ENCODE data around the gene ROR2.

The ROR2 gene

GRCh38 chr9:91948597-91949391 is 1.2 kb downstream of the ROR2 start:
- DNase-seq: peak; percentile 73

GRCh38 chr9:91948101-91948596 is 1.9 kb downstream of the ROR2 start:
- no peak for DNase-seq

DNA sequence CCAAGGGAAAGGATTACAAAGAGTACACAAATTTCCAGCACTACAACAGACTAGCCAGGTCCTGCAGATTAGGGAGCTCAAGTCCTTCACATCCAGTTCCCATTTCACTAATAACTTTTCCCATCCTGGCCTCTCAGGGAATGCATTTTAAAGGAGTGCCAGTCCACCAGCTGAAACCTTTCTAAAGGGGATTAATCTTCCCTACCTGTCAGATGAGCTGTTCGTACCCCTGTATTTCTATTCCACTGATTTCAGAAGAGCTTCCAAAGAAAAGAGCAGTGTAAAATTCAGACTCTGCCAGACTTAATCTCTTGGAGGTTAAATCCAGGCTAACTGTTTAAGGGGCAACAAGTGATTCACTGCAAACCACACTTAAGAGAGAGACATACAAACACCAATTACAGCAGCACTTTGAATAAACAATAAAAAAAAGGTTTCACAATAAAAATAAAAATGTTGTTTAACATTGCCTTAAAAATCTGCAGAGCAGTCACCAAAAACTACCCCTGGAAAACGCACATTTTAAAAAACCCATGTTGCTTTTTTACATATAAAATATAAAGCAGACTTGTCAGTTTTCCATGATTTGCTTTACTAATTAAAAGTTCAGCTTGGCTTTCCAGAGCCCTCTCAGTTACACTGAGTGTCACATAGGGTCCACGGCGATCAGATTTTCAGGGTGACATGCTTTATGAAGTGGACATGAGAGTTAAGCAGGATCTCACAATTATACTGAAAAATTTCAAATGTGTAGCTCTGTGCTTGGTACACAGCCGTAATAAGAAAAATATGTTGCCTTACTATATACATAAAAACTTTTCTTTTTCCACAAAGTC is 3.2 kb downstream of the ROR2 start:
- DNase-seq: no peak

DNA sequence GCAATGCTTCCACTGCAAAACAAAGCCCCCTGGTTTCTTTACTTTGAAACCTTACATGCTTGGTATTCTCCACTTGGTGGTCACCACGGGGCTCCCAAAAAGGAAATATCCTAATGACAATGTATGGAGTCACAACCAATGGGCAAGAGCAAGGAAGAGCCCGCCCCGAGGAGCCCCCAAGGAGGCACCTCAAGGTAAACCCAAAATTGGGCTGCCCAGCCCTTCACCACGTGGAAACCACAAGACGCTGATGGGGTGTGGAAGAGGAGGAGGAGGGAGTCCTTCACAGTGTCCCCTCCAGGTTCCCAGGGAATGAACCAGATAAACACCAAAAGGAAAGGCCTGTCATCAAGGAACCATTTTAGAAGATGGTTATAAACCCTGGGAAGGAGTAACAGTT is 3.8 kb downstream of the ROR2 start:
- no peak for DNase-seq

- DNase-seq: no peak
Measured at GRCh38 chr9:91945277-91946085, 4.5 kb downstream of the ROR2 start.

DNA sequence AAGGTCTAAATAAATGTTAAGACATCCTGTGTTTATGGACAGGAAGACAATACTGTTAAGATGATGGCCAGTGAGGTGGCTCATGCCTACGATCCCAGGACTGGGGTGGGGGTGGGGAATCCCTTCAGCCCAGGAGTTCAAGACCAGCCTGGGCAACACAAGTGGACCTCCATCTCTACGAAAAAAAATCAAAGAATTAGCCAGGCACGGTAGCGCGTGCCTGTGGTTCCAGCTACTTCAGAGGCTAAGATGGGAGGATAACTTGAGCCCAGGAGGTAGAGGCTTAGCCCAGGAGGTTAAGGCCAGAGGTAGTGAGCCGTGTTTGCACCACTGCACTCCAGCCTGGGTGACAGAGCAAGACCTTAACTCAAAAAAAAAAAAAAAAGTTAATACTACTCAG is 5.3 kb downstream of the ROR2 start:
- no peak for DNase-seq

DNA sequence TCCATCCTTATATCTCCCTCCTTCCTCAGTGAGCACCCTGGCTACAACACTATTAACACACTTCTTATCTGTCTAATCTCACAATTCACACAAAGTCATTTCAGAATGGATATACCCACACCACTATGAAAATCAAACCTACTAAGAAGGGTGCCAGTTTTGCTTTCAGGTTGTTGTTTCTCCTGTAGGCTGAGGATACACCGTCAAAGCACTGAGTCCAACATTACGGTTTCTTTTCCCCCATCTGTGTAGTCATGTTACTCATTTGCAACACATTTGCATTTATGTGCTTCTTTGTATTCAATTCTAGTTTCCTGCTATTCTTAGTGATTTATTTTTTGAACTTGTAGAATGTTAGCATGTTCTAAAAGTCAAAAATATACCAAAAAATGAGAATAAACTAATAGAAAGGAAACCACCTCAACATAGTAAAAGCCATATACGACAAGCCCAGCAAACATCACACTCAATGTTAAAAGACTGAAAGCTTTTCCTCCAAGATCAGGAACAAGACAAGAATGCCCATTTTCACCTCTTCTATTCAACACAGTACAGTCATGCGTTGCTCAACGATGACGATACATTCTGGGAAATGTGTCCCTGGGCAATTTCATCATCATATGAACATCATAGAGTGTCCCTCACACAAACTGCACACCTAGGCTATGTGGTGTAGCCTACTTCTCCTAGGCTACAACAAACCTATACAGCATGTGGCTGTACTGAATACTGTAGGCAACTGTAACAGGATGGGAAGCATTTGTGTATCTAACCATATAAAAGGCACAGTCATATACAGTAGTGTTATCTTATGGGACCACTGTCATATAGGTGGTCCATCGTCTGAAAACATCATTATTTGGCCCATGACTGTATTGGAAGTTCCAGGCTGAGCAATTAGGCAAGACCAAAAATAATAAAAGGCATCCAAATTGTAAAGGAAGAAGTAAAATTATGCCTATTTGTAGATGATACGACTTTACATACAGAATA is 6.3 kb downstream of the ROR2 start:
- no peak for DNase-seq

- no peak for DNase-seq
Measured at GRCh38 chr9:91942201-91942600, 7.8 kb downstream of the ROR2 start.

GRCh38 chr9:91939978-91940377 is 10.1 kb downstream of the ROR2 start:
- no peak for DNase-seq

DNA sequence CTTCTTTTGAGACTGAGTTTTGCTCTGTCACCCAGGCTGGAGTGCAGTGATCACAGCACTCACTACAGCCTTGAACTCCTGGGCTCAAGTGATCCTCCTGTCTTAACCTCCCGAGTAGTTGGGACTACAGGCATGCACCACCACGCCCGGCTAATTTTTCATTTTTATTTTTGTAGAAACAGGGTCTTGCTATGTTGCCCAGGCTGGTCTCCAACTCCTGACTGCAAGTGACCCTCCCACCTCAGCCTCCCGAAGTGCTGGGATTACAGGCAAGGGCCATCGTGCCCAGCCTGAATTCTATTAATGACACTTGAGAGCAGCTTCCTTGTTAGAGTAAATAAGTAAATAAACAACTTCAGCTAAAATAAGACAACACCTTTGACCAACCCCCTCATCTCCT is 12.3 kb downstream of the ROR2 start:
- no peak for DNase-seq

GRCh38 chr9:91937056-91937455 is 13.0 kb downstream of the ROR2 start:
- no peak for DNase-seq

GRCh38 chr9:91935805-91936514 is 14.1 kb downstream of the ROR2 start:
- no peak for DNase-seq

DNA sequence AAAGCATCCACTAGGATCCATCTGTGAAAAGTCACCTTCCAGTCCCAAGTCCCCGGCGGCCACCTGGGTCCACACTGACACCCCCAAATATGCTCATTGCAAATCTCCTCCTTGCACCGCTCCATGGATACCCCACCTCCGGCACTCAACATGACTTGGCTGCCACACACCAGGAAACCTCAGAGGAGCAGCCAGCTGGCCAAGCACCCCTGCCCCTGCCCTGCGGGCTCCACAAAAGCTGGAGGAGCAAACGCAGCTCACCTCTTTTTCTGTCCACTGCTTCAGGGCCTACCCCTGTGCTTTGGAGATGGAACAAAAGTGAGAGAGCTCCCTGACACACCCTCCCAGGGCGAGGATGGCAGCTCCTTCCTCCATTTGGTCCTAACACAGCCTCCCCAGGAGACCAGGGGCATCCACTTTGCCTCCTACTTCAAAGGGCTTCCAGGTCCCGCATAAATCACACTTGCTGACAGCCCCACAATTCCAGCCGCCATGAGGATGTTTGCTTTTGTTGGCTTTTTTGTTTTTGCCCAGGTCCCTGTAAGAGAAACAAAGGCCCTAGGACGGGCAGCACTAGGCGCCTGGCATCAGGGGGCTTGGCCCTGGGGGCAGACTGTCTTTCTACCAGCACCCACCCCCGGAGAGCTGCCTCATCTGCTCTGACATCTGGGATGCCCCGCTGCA is 14.8 kb downstream of the ROR2 start:
- DNase-seq: no peak

DNA sequence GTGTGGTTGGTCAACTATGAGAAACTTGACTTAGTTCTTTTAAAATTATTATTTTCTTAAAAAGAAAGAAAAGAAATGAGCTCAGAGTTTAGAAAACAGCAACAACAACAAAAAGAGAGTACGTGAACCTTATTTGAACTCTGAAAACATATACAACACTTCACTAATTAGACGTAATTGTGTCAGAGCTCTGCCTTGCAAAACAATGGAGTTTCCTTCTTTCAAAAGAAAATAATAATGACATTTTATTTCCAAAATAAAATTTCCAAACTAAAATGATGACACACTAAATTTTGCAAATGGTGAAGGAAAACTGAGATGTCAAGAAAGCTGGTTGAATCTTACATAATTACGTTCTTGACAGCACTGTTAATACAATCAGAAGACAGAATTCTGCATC is 15.4 kb downstream of the ROR2 start:
- no peak for DNase-seq

DNA sequence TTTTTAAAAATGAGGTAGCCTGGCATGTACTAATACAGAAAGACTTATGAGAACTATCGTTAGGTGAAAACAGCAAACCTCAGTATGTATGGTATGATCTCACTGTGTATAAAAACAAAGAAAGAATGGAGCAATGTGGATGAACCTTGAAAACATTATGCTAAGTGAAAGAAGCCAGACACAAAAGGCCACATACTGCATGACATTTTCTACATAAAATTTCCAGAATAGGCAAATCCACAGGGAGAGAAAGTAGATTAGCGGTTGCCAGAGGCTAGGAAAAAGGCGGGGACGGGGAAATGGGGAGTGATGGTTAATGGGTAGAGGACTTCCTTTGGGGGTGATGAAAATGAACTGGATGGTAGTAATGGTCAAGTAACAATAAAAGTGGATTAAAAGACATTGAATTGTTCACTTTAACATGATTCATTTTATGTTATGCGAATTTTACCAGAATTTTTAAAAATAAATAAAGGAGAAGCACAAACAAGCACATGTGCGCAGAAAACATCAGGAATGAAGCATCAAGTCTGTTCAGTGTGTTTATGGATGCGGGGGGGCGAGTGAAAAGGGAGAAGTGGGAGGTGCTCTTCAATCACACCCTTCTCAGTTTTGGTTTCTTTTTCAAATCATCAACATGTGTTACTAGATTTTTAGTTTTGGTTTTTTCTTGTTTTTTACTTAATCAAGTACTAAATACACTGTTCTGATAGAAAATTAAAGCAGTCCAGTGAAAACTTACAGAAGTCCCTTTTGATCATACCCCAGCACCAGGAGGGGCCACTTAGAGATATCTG is 16.3 kb downstream of the ROR2 start:
- no peak for DNase-seq

DNA sequence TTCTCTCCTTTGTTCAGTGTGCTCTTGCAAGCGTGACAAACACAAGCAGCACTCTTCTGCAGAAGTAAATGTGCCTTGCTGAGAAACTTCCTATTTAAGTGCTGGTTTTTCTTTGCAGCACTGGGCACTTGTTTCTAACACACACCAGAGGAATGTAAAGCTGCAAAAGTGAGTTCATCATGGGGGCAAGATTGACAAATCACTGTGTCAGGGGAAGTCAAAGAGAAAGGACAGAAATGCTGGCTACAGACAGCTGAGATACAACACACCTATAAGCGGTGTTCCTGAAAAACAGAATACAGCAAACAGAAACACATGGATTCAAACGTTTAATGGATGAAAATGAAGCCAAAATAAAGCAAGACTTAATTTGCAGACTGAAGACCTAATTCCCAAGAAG is 19.6 kb downstream of the ROR2 start:
- peak; percentile 20 for DNase-seq

GRCh38 chr9:91929331-91929730 is 20.7 kb downstream of the ROR2 start:
- no peak for DNase-seq

- DNase-seq: no peak
Measured at GRCh38 chr9:91927922-91928510, 22.0 kb downstream of the ROR2 start.

GRCh38 chr9:91924090-91924489 is 25.9 kb downstream of the ROR2 start:
- no peak for DNase-seq

Measured in DMS53 (cell line).